Stimulated activated memory B cell treated with anti-CD40 and anti-IgM and Interleukin-4, amounts not matched to agents 10 μg/mL and 1 μg/mL and 100 μg/mL, for 72 hours (primary cell): ENCODE data around the gene ME3.

ENCODE experiments used
- ATAC-seq: fragments of 150-1000 bp; cut with Tn5 transposase; 2 replicates; pipeline ENCODE4 v1.10.0; 2021
- H3K27ac Mint-ChIP-seq: one replicate; pipeline ENCODE4 v1.8.0; 2022; ENCODE audit warnings: mild to moderate bottlenecking, mixed read lengths
- H3K27me3 Mint-ChIP-seq: one replicate; pipeline ENCODE4 v1.8.0; 2022; ENCODE audit warnings: mixed read lengths
- H3K36me3 Mint-ChIP-seq: one replicate; pipeline ENCODE4 v1.8.0; 2022; ENCODE audit warnings: mixed read lengths
- H3K4me1 Mint-ChIP-seq: one replicate; pipeline ENCODE4 v1.8.0; 2022; ENCODE audit warnings: mixed read lengths
- H3K4me3 Mint-ChIP-seq: one replicate; pipeline ENCODE4 v1.8.0; 2022; ENCODE audit warnings: mild to moderate bottlenecking, moderate library complexity, mixed read lengths
- H3K9me3 Mint-ChIP-seq: one replicate; pipeline ENCODE4 v1.8.0; 2022; ENCODE audit warnings: mixed read lengths

The ME3 gene

GRCh38 chr11:86594746-86595145 is 77.7 kb downstream of the ME3 start:
- no peaks in the 10 kb centered on the region for H3K27me3 Mint-ChIP-seq
- no peak overlapping the region for H3K4me3 Mint-ChIP-seq
- peaks cover 6% of the 10 kb centered on the region for H3K4me1 Mint-ChIP-seq
- ATAC-seq, result no peak
- H3K9me3 Mint-ChIP-seq, result peaks cover 3% of the 10 kb centered on the region
- no peak overlapping the region for H3K27ac Mint-ChIP-seq
- no peaks in the 10 kb centered on the region for H3K36me3 Mint-ChIP-seq

GRCh38 chr11:86593833-86594232 is 78.6 kb downstream of the ME3 start:
- Mint-ChIP-seq H3K4me3 (no peak overlapping the region), H3K4me1 (peaks cover 6% of the 10 kb centered on the region), H3K27me3 (no peaks in the 10 kb centered on the region), H3K9me3 (no peaks in the 10 kb centered on the region), H3K36me3 (no peaks in the 10 kb centered on the region), H3K27ac (no peak overlapping the region)
- ATAC-seq, result no peak

GRCh38 chr11:86592659-86593451 is 79.6 kb downstream of the ME3 start:
- Mint-ChIP-seq H3K36me3 (no peaks in the 10 kb centered on the region), H3K9me3 (no peaks in the 10 kb centered on the region), H3K4me3 (no peak overlapping the region), H3K27ac (no peak overlapping the region), H3K4me1 (peaks cover 6% of the 10 kb centered on the region), H3K27me3 (no peaks in the 10 kb centered on the region)
- ATAC-seq, result peak; percentile 85

- Mint-ChIP-seq H3K27me3 (no peaks in the 10 kb centered on the region), H3K27ac (no peak overlapping the region), H3K4me3 (no peak overlapping the region)
Measured at GRCh38 chr11:86592047-86592591, 80.3 kb downstream of the ME3 start.

GRCh38 chr11:86591631-86592030 is 80.8 kb downstream of the ME3 start:
- H3K36me3 Mint-ChIP-seq, result no peaks in the 10 kb centered on the region
- no peak overlapping the region for H3K4me3 Mint-ChIP-seq
- ATAC-seq, result no peak
- peaks cover 6% of the 10 kb centered on the region for H3K4me1 Mint-ChIP-seq
- no peak overlapping the region for H3K27ac Mint-ChIP-seq
- H3K9me3 Mint-ChIP-seq, result no peaks in the 10 kb centered on the region
- no peaks in the 10 kb centered on the region for H3K27me3 Mint-ChIP-seq

More at GRCh38 chr11:86592047-86592591, 80.3 kb downstream of the ME3 start:
- Mint-ChIP-seq H3K4me1 (peaks cover 6% of the 10 kb centered on the region), H3K9me3 (no peaks in the 10 kb centered on the region), H3K36me3 (no peaks in the 10 kb centered on the region)
- no peak for ATAC-seq

- no peak overlapping the region for H3K27ac Mint-ChIP-seq
- no peaks in the 10 kb centered on the region for H3K36me3 Mint-ChIP-seq
Measured at GRCh38 chr11:86589856-86590589, 82.4 kb downstream of the ME3 start.

GRCh38 chr11:86589204-86589603 is 83.2 kb downstream of the ME3 start:
- Mint-ChIP-seq H3K4me3 (no peak overlapping the region), H3K27me3 (no peaks in the 10 kb centered on the region), H3K27ac (no peak overlapping the region), H3K9me3 (no peaks in the 10 kb centered on the region), H3K36me3 (no peaks in the 10 kb centered on the region), H3K4me1 (peaks cover 6% of the 10 kb centered on the region)
- no peak for ATAC-seq

More at GRCh38 chr11:86589856-86590589, 82.4 kb downstream of the ME3 start:
- Mint-ChIP-seq H3K9me3 (no peaks in the 10 kb centered on the region), H3K4me3 (no peak overlapping the region), H3K4me1 (peaks cover 6% of the 10 kb centered on the region), H3K27me3 (no peaks in the 10 kb centered on the region)
- ATAC-seq, result no peak

GRCh38 chr11:86588566-86589090 is 83.8 kb downstream of the ME3 start:
- Mint-ChIP-seq H3K9me3 (no peaks in the 10 kb centered on the region), H3K4me1 (peaks cover 6% of the 10 kb centered on the region), H3K27ac (no peak overlapping the region), H3K36me3 (no peaks in the 10 kb centered on the region), H3K27me3 (no peaks in the 10 kb centered on the region), H3K4me3 (no peak overlapping the region)
- ATAC-seq, result no peak

GRCh38 chr11:86587264-86588193 is 84.9 kb downstream of the ME3 start:
- H3K4me3 Mint-ChIP-seq, result no peak overlapping the region
- no peaks in the 10 kb centered on the region for H3K27me3 Mint-ChIP-seq
- H3K4me1 Mint-ChIP-seq, result no peaks in the 10 kb centered on the region
- no peak for ATAC-seq
- no peaks in the 10 kb centered on the region for H3K36me3 Mint-ChIP-seq
- no peaks in the 10 kb centered on the region for H3K9me3 Mint-ChIP-seq
- no peak overlapping the region for H3K27ac Mint-ChIP-seq

- no peaks in the 10 kb centered on the region for H3K9me3 Mint-ChIP-seq
- ATAC-seq, result no peak
- no peaks in the 10 kb centered on the region for H3K36me3 Mint-ChIP-seq
- no peak overlapping the region for H3K4me3 Mint-ChIP-seq
- H3K27me3 Mint-ChIP-seq, result no peaks in the 10 kb centered on the region
- H3K27ac Mint-ChIP-seq, result no peak overlapping the region
- no peaks in the 10 kb centered on the region for H3K4me1 Mint-ChIP-seq
Measured at GRCh38 chr11:86586307-86586706, 86.1 kb downstream of the ME3 start.

GRCh38 chr11:86582898-86583297 is 89.5 kb downstream of the ME3 start:
- Mint-ChIP-seq H3K36me3 (no peaks in the 10 kb centered on the region), H3K27me3 (no peaks in the 10 kb centered on the region), H3K4me3 (no peak overlapping the region), H3K9me3 (no peaks in the 10 kb centered on the region), H3K27ac (no peak overlapping the region), H3K4me1 (no peaks in the 10 kb centered on the region)
- ATAC-seq, result no peak

GRCh38 chr11:86580535-86580934 is 91.9 kb downstream of the ME3 start:
- no peaks in the 10 kb centered on the region for H3K36me3 Mint-ChIP-seq
- H3K4me3 Mint-ChIP-seq, result no peak overlapping the region
- no peaks in the 10 kb centered on the region for H3K9me3 Mint-ChIP-seq
- ATAC-seq, result no peak
- H3K27ac Mint-ChIP-seq, result no peak overlapping the region
- H3K4me1 Mint-ChIP-seq, result no peaks in the 10 kb centered on the region
- H3K27me3 Mint-ChIP-seq, result peaks cover 13% of the 10 kb centered on the region

DNA sequence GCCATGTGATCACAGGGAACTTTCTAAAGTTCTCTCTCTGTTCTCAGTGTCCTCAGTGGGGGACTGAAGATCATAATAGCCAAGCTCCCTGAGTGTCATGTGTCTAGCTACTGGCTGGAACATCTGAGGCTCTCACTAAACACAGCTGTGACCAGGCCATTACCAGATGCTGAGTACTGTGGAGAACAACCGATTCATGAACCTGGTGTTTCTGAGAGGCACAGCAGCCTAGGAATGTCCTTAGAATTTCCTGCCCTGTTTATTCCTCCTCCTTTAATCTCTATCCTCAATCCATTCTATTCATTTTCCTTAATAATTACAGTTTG is 93.0 kb downstream of the ME3 start:
- no peaks in the 10 kb centered on the region for H3K4me1 Mint-ChIP-seq
- no peak overlapping the region for H3K27ac Mint-ChIP-seq
- no peak overlapping the region for H3K4me3 Mint-ChIP-seq
- peaks cover 20% of the 10 kb centered on the region for H3K27me3 Mint-ChIP-seq
- peak; percentile 27 for ATAC-seq
- no peaks in the 10 kb centered on the region for H3K36me3 Mint-ChIP-seq
- H3K9me3 Mint-ChIP-seq, result no peaks in the 10 kb centered on the region

GRCh38 chr11:86578727-86579405 is 93.5 kb downstream of the ME3 start:
- Mint-ChIP-seq H3K4me1 (no peaks in the 10 kb centered on the region), H3K27ac (no peak overlapping the region), H3K9me3 (no peaks in the 10 kb centered on the region), H3K27me3 (peaks cover 25% of the 10 kb centered on the region), H3K4me3 (no peak overlapping the region), H3K36me3 (no peaks in the 10 kb centered on the region)
- ATAC-seq, result no peak
